AG04450 (cell line): Measurements from ENCODE around the gene RMC1. TPM values are rescaled to one million over a fixed set of nuclear protein-coding genes. Genes with fewer than 3 reads are reported as not detected.
"Not testable (repeated sequence)": the region's sequence is repeated elsewhere in the genome, so short reads cannot be mapped to it uniquely, and the experiment has no call there.

ENCODE experiments used
- CTCF ChIA-PET: fragments of 300-600, 350-600 bp; formaldehyde crosslinking; extraction: SDS; loops from one replicate; lab custom pipeline; 2022; ENCODE audit warnings: antibody characterized with exemption, inconsistent platforms; lab: Charles Lee
- POLR2A ChIA-PET: fragments of 350-600 bp; formaldehyde crosslinking; extraction: SDS; loops from one replicate; lab custom pipeline; 2021; ENCODE audit warnings: antibody characterized with exemption, inconsistent platforms; lab: Yijun Ruan, JAX
- DNase-seq: peaks from one replicate; pipeline ENCODE4 v3.0.0-alpha.2; 2011; ENCODE audit warnings: low read depth, low spot score
- H3K27ac ChIP-seq: one replicate; pipeline ENCODE4 v1.5.1; 2012; ENCODE audit warnings: low read depth, low read length, control low read depth
- H3K27me3 ChIP-seq: one replicate; pipeline ENCODE4 v1.6.0; 2012; ENCODE audit warnings: low read length; ENCODE audit not compliant: control insufficient read depth, insufficient read depth
- H3K4me3 ChIP-seq: 2 replicates; pipeline ENCODE4 v1.5.1; 2011; ENCODE audit warnings: mild to moderate bottlenecking, low read depth, low read length, control low read depth
- H3K9me3 ChIP-seq: 2 replicates; pipeline ENCODE4 v1.5.1; 2012; ENCODE audit warnings: low read length; ENCODE audit not compliant: control insufficient read depth, insufficient read depth
- polyA plus RNA-seq: library from polyadenylated mRNA; depleted of rRNA; stranded (reverse); fragments of >200 nt; gene quantifications from 2 replicates; pipeline ENCODE4 v1.2.3, GENCODE V29; 2011
- TF ChIP-seq, protein P1 (sequence below): IDR thresholded peaks from 2 replicates; pipeline ENCODE4 v1.5.1; 2011; ENCODE audit warnings: low read depth, low read length, control low read depth, inconsistent platforms

The RMC1 gene
- polyA plus RNA-seq, 1 experiment, result 16.3 TPM

DNA sequence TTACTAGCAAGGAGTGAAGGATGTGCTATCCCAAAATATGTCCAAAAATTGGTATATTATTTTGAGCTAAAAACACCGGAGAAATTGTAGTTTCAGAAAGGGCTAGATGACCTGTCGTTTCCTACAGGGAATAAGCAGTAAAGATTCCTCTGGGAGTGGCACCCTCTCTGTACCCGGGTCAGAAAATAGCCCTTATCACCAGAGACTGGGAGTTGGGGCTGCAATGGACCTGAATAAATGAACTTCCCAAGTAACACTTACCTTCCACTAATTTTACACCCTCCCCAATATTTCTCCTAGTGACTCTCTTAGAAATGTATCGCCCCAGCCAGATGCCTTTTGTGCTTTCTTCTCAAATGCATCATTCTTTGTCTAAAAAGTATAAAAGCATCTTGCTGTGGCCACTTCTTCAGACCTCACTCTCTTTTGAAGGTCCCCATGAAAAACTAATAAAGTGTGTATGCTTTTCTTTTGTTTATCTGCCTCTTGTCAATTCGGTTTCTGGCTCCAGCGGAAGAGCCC is 734 bp upstream of the RMC1 start:
- POLR2A ChIA-PET, result no interaction called here
- Histone ChIP-seq H3K4me3 (peak overlapping the region; percentile 80), H3K27ac (no peak overlapping the region), H3K27me3 (no peaks in the 10 kb centered on the region), H3K9me3 (no peaks in the 10 kb centered on the region)
- CTCF ChIA-PET, result interaction anchor here (1.1 to 1.5 kb wide), 3 partner anchors 14 to 201 kb away, joined by 3 read pairs; no protein-coding TSS in a partner anchor
- TF ChIP-seq, protein P1, sequence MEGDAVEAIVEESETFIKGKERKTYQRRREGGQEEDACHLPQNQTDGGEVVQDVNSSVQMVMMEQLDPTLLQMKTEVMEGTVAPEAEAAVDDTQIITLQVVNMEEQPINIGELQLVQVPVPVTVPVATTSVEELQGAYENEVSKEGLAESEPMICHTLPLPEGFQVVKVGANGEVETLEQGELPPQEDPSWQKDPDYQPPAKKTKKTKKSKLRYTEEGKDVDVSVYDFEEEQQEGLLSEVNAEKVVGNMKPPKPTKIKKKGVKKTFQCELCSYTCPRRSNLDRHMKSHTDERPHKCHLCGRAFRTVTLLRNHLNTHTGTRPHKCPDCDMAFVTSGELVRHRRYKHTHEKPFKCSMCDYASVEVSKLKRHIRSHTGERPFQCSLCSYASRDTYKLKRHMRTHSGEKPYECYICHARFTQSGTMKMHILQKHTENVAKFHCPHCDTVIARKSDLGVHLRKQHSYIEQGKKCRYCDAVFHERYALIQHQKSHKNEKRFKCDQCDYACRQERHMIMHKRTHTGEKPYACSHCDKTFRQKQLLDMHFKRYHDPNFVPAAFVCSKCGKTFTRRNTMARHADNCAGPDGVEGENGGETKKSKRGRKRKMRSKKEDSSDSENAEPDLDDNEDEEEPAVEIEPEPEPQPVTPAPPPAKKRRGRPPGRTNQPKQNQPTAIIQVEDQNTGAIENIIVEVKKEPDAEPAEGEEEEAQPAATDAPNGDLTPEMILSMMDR, result no peak
- no peak for DNase-seq

GRCh38 chr18:23503963-23504344 is 643 bp downstream of the RMC1 start:
- H3K9me3 ChIP-seq, result no peaks in the 10 kb centered on the region
- H3K4me3 ChIP-seq, result peak overlapping the region; percentile 83
- no peak overlapping the region for H3K27ac ChIP-seq
- DNase-seq, result no peak
- ChIA-PET CTCF (interaction anchor here (0.6 kb wide), 1 partner anchor 129 kb away, joined by 3 read pairs; no protein-coding TSS in a partner anchor), POLR2A (interaction anchor here (0.6 kb wide), 1 partner anchor 21 kb away, joined by 3 read pairs; no protein-coding TSS in a partner anchor)
- TF ChIP-seq, protein P1, result no peak
- no peaks in the 10 kb centered on the region for H3K27me3 ChIP-seq

DNA sequence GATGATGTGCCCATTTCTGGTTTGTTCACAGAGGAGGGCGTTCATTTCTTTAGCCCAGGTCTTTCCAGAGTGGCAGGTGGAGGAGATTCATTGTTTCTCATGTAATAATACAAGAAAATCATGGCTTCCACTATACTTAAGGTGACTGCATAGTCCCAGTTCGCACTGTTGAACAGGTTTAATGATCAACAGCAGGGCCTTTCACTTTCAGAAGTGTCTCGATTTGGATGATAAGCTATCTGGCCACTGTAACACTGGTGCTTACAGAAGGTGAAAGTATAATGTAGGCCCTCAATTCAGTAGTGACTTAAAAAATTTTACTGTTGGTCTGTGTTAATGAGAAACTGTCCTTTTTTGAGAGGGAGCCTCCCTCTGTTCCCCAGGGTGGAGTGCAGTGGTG is 1.4 kb downstream of the RMC1 start:
- no peaks in the 10 kb centered on the region for H3K27me3 ChIP-seq
- no peak for DNase-seq
- peak overlapping the region; percentile 83; the same call in 1 of the 2 replicates for H3K4me3 ChIP-seq
- no peaks in the 10 kb centered on the region for H3K9me3 ChIP-seq
- TF ChIP-seq, protein P1, result no peak
- no peak overlapping the region for H3K27ac ChIP-seq
- CTCF ChIA-PET, result interaction anchor here (0.6 to 2.4 kb wide), 6 partner anchors 11 to 238 kb away, joined by 3 to 18 read pairs (median 3); no protein-coding TSS in a partner anchor
- POLR2A ChIA-PET, result interaction anchor here (0.5 to 0.6 kb wide), 2 partner anchors 26 to 1848 kb away, joined by 3 to 4 read pairs; no protein-coding TSS in a partner anchor

DNA sequence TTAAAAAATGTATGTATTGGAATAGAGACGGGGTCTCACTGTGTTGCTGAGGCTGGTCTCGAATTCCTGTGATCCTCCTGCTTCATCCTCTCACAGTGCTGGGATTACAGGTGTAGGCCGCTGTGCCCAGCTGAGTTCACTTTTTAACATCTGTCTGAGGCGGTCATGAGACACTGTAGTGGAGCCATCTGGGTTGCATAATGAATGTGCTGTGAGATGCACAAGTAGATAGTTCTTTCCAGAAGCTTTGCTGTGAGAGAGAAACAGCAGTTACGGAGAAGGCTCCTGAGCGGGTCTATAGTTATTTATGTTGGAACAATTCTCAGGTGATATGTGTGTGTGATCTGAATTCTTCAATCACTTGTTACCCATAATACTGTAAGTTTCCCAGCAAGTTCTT is 3.1 kb downstream of the RMC1 start:
- POLR2A ChIA-PET, result no interaction called here
- CTCF ChIA-PET, result interaction anchor here (1.5 to 2.4 kb wide), 2 partner anchors 9 to 62 kb away, joined by 3 to 18 read pairs; no protein-coding TSS in a partner anchor
- no peak for DNase-seq
- Histone ChIP-seq H3K4me3 (no peak overlapping the region), H3K27me3 (no peaks in the 10 kb centered on the region), H3K9me3 (no peaks in the 10 kb centered on the region), H3K27ac (no peak overlapping the region)
- TF ChIP-seq, protein P1, result no peak

GRCh38 chr18:23510923-23511322 is 7.6 kb downstream of the RMC1 start:
- H3K9me3 ChIP-seq, H3K27me3 ChIP-seq, H3K4me3 ChIP-seq, H3K27ac ChIP-seq, DNase-seq: not testable (repeated sequence)
- ChIA-PET CTCF (interaction anchor here (1.4 to 2.3 kb wide), 2 partner anchors 13 to 192 kb away, joined by 5 to 11 read pairs; no protein-coding TSS in a partner anchor), POLR2A (interaction anchor here (0.6 to 0.7 kb wide), 2 partner anchors 12 to 503 kb away, joined by 4 read pairs; no protein-coding TSS in a partner anchor)

- not testable (repeated sequence) for H3K27ac ChIP-seq, H3K27me3 ChIP-seq, H3K4me3 ChIP-seq, DNase-seq, H3K9me3 ChIP-seq
- CTCF ChIA-PET, result interaction anchor here (1.2 kb wide), 1 partner anchor 191 kb away, joined by 4 read pairs; no protein-coding TSS in a partner anchor
- POLR2A ChIA-PET, result interaction anchor here (0.6 kb wide), 1 partner anchor 51 kb away, joined by 6 read pairs; no protein-coding TSS in a partner anchor
Observed at GRCh38 chr18:23512216-23512615, 8.9 kb downstream of the RMC1 start.
